CD4-positive, alpha-beta T cell (primary cell): ENCODE measurements around the gene ACER3. TPM values are rescaled to one million over a fixed set of nuclear protein-coding genes. Genes with fewer than 3 reads are reported as not detected.

ENCODE experiments used
- ATAC-seq: fragments of 200-7000 bp; cut with Tn5 transposase; one replicate; pipeline ENCODE4 v1.10.0; 2022; ENCODE audit warnings: mild to moderate bottlenecking; ENCODE audit not compliant: poor library complexity
- CTCF ChIA-PET: fragments of 350-600 bp; sonication (Branson Sonifier 250); formaldehyde crosslinking; loops from one replicate; lab custom pipeline; 2021; ENCODE audit warnings: antibody characterized with exemption, inconsistent platforms; lab: Charles Lee
- POLR2A ChIA-PET: fragments of 350-600 bp; sonication (Branson Sonifier 250); formaldehyde crosslinking; loops from one replicate; lab custom pipeline; 2021; ENCODE audit warnings: antibody characterized with exemption, inconsistent platforms; lab: Charles Lee
- DNase-seq, 14 experiments: peaks; one replicate each; pipeline ENCODE4 v3.0.0-alpha.2; 2013 to 2020; ENCODE audit warnings: mixed read lengths in 2 of 14
- H3K27ac ChIP-seq, 2 donors: one replicate each; pipeline versions ENCODE4 v1.5.1 to v1.7.0; 2013; ENCODE audit warnings: low read length in 2 of 2, low read depth in 1 of 2, mild to moderate bottlenecking in 1 of 2
- H3K27me3 ChIP-seq, 2 experiments: 1 replicate in 1 of 2; 2 replicates in 1 of 2; pipeline versions ENCODE4 v1.6.1 to v1.7.0; 2013; ENCODE audit warnings: low read length in 2 of 2, control low read depth in 1 of 2, mild to moderate bottlenecking in 1 of 2, moderate library complexity in 1 of 2; ENCODE audit not compliant: insufficient read depth in 2 of 2, control insufficient read depth in 1 of 2
- H3K36me3 ChIP-seq: one replicate; pipeline ENCODE4 v1.6.1; 2013; ENCODE audit warnings: low read length, control low read depth; ENCODE audit not compliant: insufficient read depth
- H3K4me1 ChIP-seq: one replicate; pipeline ENCODE4 v1.6.1; 2013; ENCODE audit warnings: low read length, control low read depth; ENCODE audit not compliant: insufficient read depth
- H3K4me3 ChIP-seq: one replicate; pipeline ENCODE4 v1.5.1; 2013; ENCODE audit warnings: mild to moderate bottlenecking, low read length, moderate library complexity
- H3K9me3 ChIP-seq, 2 experiments: 1 replicate in 1 of 2; 2 replicates in 1 of 2; pipeline versions ENCODE4 v1.6.1 to v1.7.0; 2013; ENCODE audit warnings: low read length in 2 of 2, mild to moderate bottlenecking in 2 of 2, control low read depth in 1 of 2, moderate library complexity in 1 of 2; ENCODE audit not compliant: control insufficient read depth in 1 of 2, insufficient read depth in 1 of 2
- H3K27ac Mint-ChIP-seq: one replicate; pipeline ENCODE4 v1.8.0; 2020; ENCODE audit warnings: mixed read lengths
- H3K27me3 Mint-ChIP-seq: one replicate; pipeline ENCODE4 v1.8.0; 2021; ENCODE audit warnings: mixed read lengths
- H3K36me3 Mint-ChIP-seq: one replicate; pipeline ENCODE4 v1.8.0; 2021; ENCODE audit warnings: low read depth, mixed read lengths
- H3K4me1 Mint-ChIP-seq: one replicate; pipeline ENCODE4 v1.8.0; 2021; ENCODE audit warnings: low read depth, mixed read lengths
- H3K4me3 Mint-ChIP-seq: one replicate; pipeline ENCODE4 v1.8.0; 2020; ENCODE audit warnings: mild to moderate bottlenecking, mixed read lengths
- H3K9me3 Mint-ChIP-seq: one replicate; pipeline ENCODE4 v1.8.0; 2020; ENCODE audit warnings: mixed read lengths
- CTCF ChIP-seq: fragments of 200-600 bp; IDR thresholded peaks from one replicate; pipeline ENCODE4 v1.8.0; 2022; ENCODE audit warnings: antibody characterized with exemption, mild to moderate bottlenecking
- intact Hi-C, 2 experiments: fragments of 100-400 bp; cut with DNase I in 1 of 2; cut with micrococcal nuclease in 1 of 2; formaldehyde crosslinking; loops; one replicate each; pipeline versions ENCODE4 v1.15.1 to v1.9.0; 2023 to 2025; cut with DNase I, micrococcal nuclease
- total RNA-seq, 174 experiments: library from RNA in 2 of 174; stranded (reverse) in 2 of 174; gene quantifications; one replicate each; pipeline ENCODE4 v1.2.3 and lab custom pipeline; 2021 to 2026

ACER3 gene
- total RNA-seq, 2 experiments from 2014 or later, result 6.4 to 7.0 TPM

GRCh38 chr11:76935042-76935441 lies 74.3 kb downstream of the ACER3 start:
- Mint-ChIP-seq H3K4me3 (no peak overlapping the region), H3K4me1 (no peaks in the 10 kb centered on the region), H3K27ac (no peak overlapping the region), H3K27me3 (no peaks in the 10 kb centered on the region), H3K36me3 (peaks cover 39% of the 10 kb centered on the region), H3K9me3 (peaks cover 2% of the 10 kb centered on the region)
- no peaks in the 10 kb centered on the region for H3K27me3 ChIP-seq
- POLR2A ChIA-PET, result no interaction called here
- no peaks in the 10 kb centered on the region for H3K4me1 ChIP-seq
- H3K9me3 ChIP-seq, result peaks cover 0 to 11% of the 10 kb centered on the region in 2 experiments
- CTCF ChIA-PET, result no interaction called here
- intact Hi-C loops, result no loop called here
- H3K27ac ChIP-seq, result no peak overlapping the region
- H3K4me3 ChIP-seq, result no peak overlapping the region
- peaks cover 2% of the 10 kb centered on the region for H3K36me3 ChIP-seq
- ATAC-seq (no peak), DNase-seq (no peak)
- TF ChIP-seq CTCF, result no peak

GRCh38 chr11:76939219-76939631 lies 78.5 kb downstream of the ACER3 start:
- Mint-ChIP-seq H3K9me3 (peaks cover 8% of the 10 kb centered on the region), H3K4me3 (no peak overlapping the region), H3K4me1 (no peaks in the 10 kb centered on the region), H3K36me3 (peaks cover 27% of the 10 kb centered on the region), H3K27ac (no peak overlapping the region), H3K27me3 (no peaks in the 10 kb centered on the region)
- Histone ChIP-seq H3K27me3 (no peaks in the 10 kb centered on the region), H3K4me3 (no peak overlapping the region), H3K36me3 (no peaks in the 10 kb centered on the region), H3K9me3 (peaks cover 2 to 6% of the 10 kb centered on the region in 2 experiments), H3K4me1 (no peaks in the 10 kb centered on the region), H3K27ac (no peak overlapping the region)
- TF ChIP-seq CTCF, result no peak
- POLR2A ChIA-PET, result no interaction called here
- DNase-seq (no peak), ATAC-seq (no peak)
- CTCF ChIA-PET, result no interaction called here
- intact Hi-C loops, result no loop called here

- intact Hi-C loops, result no loop called here
- H3K4me3 Mint-ChIP-seq, result no peak overlapping the region
- H3K9me3 Mint-ChIP-seq, result peaks cover 11% of the 10 kb centered on the region
- no peak overlapping the region for H3K27ac ChIP-seq
- no peaks in the 10 kb centered on the region for H3K36me3 ChIP-seq
- no peaks in the 10 kb centered on the region for H3K27me3 ChIP-seq
- peaks cover 12% of the 10 kb centered on the region in 2 experiments for H3K9me3 ChIP-seq
- H3K27ac Mint-ChIP-seq, result no peak overlapping the region
- no peak for ATAC-seq
- H3K36me3 Mint-ChIP-seq, result peaks cover 22% of the 10 kb centered on the region
- no peak overlapping the region for H3K4me3 ChIP-seq
- ChIA-PET POLR2A (no interaction called here), CTCF (no interaction called here)
- no peak for TF ChIP-seq CTCF
- peaks cover 4% of the 10 kb centered on the region for H3K4me1 Mint-ChIP-seq
- no peaks in the 10 kb centered on the region for H3K27me3 Mint-ChIP-seq
- DNase-seq, result no peak
- no peaks in the 10 kb centered on the region for H3K4me1 ChIP-seq
Observed at GRCh38 chr11:76944225-76944624, 83.5 kb downstream of the ACER3 start.
